SKM-1 (cell line): ENCODE data around the gene SLC12A1.

Source experiments
- DNase-seq: peaks from one replicate; lab custom pipeline; 2025; ENCODE audit not compliant: unreplicated experiment; lab: John Stamatoyannopoulos, UW

SLC12A1 gene

DNA sequence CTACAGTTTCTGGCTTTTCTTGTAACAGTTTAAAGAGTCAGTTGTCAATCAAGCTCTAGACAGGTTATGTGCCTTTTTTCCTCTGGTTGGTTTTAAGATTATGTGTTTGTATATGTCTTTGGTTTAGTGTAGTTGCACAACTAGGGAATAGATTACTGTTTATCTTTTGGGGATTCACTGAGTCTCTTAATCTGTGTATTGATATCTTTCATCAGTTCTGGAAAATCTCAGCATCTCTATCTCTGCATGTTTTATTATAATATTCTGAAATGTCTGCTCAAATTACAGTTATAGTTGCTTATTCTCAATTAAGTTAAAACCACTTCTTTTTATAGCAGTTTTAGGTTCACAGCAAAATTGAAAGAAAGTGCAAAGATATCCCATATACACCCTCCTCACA, 139.4 kb downstream of the SLC12A1 start:
- no peak for DNase-seq

DNA sequence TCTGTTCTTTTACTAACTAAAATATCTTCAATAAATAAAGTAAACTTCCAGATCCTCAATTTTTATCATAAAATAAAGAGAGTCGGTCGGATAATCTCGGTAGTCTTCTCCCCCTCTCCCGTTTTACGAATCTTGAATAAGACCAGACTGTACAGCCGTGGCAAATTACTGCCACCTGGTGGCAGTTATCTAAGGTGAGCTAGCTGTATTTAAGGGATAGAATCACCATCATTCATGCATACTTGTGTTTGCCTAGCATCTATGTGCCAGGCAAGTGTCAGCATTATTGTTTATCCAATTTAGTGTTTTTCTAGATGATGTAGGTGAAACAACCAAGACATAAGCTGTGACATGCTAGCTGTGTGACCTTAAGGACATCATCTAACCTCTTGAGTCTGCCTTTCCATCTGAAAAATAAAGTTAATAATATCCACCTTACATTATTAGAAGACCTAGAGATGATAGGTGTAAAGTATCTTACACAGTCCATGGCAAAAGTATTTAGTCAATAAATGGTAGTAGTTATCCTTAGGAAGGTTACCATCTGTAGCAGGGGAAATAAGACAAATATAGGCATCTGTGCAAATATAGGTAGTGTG, 146.5 kb downstream of the SLC12A1 start:
- DNase-seq, result peak; percentile 17
